Measurements from ENCODE around the gene GGPS1.
"Not testable (repeated sequence)": the region's sequence is repeated elsewhere in the genome, so short reads cannot be mapped to it uniquely, and the experiment has no call there.

Gene GGPS1

DNA sequence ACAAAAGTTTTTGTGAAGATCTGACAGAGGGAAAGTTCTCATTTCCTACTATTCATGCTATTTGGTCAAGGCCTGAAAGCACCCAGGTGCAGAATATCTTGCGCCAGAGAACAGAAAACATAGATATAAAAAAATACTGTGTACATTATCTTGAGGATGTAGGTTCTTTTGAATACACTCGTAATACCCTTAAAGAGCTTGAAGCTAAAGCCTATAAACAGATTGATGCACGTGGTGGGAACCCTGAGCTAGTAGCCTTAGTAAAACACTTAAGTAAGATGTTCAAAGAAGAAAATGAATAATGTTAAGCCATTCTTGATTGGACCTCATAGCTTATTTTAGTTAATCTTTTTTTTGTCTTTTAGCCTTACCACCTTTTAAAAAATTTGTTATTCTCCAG, 14.1 kb downstream of the GGPS1 start:
- no peak for DNase-seq

DNA sequence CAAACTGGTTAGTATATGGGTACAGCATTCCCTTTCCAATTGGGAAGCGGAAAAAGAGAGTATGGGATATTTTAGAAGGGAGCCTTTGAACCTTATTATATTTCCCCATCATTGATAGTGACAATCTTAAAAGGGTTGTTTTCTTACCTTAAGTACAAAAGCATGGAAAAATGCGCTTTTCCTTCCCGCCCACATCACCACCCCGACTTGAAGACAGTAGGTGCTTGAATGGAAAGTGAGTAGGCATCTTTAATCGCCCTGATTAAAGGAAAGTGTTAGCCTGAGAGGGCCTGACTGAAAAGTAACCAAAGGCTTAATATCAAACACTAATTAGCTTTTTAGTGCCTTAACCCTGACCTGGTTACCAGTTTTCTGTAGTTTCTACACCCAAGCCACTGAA, 15.4 kb downstream of the GGPS1 start:
- DNase-seq = no peak

DNA sequence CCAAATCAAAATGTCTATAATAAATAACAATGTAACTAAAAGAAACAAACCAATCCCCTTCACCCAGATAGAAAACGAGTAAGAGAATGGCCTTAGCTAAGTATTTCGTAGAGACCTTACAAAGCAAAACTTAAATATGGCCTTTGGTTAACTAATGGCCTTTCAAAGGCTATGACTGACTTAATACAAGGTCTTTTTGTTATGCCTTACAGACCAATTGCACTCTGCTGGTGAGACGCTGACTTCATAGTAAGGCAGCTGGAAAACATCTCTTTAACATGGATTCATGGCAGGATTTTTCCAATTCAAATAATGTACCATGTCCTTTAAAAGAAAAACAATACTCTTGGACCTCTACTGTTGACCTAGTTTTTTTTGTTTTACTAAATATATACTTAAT, 23.1 kb downstream of the GGPS1 start:
- no peak for DNase-seq

DNA sequence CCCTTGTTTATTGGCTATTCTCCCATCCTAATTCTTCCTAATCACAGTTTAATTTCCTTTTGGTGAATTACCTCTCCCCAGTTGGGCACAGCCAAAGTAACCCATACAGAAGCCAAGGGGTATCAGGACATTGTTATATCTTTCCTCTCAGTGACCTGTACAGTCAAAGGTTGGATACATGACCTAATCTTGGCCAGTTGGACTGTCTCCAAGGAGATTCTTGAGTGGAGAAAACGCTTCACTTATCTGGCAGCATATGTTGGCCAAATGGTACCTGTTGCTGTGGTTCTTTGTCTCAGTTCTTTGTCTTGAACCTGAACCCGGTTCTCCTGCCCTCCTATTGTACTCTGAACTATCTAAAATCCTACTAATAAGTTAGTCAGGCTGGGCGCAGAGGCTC, 23.5 kb downstream of the GGPS1 start:
- DNase-seq = no peak

DNA sequence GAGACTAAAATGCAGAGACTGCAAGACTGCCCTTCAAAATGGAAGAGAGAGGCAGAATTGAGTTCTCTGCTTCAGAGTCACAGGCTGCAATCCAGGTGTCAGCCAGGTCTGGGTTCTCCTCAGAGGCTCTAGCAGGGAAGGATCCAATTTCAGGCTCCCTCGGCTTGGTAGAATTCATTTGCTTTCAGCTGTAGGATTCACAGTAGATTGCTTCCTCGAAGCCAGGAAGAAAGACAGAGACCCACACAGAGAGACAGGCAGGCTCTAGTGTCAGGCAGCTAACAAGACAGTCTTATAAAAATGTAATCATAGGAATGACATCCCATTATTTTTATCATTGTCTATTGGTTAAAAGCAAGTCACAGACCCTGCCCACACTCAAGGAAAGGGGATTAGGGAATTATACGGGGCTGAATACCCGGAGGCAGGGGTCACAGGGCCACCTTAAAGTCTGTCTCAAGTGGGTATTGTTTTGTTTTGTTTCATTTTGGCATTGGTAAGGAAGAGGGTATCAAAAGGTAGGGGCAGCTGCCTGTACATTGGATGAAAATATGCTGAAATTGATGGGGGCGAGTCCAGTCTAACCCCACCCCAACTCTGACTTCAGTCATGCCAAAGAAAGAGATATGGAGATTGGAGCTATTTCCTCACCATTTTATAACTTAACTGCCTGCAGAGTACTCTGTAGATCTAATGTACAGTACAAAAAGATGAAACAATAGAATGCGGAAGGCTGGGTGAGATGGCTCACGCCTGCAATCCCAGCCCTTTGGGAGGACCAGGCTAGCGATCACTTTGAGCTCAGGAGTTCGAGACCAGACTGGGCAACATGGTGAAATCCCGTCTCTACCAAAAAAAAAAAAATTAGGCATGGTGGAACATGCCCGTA, 29.4 kb downstream of the GGPS1 start:
- no peak for DNase-seq

DNA sequence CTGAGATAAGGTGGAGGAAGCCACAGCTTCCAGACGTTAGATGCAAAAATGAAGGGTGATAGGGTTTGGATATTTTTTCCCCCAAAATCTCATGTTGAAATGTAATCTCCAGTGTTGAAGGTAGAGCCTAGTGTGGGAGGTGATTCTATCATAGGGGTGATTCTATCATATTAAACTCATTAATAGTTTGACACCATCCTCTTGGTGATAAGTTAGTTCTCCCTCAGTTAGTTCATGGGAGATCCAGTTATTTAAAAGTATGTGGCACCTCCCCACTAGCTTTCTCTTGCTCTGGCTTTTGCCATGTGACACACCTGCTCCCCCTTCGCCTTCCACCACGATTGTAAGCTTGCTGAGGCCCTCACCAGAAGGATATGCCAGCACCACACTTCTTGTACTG, 30.5 kb downstream of the GGPS1 start:
- DNase-seq = no peak

DNA sequence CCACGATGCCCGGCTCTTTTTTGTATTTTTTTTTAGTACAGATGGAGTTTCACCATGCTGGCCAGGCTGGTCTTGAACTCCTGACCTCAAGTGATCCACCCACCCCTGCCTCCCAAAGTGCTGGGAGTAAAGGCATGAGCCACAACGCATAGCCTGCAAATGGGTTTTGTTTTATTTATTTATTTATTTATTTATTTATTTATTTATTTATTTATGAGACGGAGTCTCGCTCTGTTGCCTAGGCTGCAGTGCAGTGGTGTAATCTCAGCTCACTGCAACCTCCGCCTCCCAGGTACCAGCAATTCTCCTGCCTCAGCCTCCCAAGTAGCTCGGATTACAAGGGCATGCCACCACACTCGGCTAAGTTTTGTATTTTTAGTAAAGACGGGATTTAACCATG, 35.8 kb downstream of the GGPS1 start:
- DNase-seq = not testable (repeated sequence)

DNA sequence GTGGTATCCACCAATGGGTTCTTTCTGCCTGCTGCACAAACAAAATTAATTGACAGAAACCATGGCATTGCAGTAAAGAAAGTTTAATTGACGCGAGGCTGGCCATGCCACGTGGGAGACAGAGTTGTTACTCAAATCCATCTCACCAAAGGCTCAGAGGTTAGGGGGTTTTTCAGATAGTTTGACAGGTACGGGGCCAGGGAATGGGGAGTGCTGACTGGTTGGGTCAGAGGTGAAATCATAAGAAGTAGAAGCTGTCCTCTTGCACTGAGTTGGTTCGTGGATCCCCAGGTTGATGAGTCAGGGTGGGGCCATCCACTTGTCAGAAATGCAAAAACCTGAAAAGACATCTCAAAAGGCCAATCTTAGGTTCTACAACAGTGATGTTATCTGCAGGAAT, 37.9 kb downstream of the GGPS1 start:
- no peak for DNase-seq

DNA sequence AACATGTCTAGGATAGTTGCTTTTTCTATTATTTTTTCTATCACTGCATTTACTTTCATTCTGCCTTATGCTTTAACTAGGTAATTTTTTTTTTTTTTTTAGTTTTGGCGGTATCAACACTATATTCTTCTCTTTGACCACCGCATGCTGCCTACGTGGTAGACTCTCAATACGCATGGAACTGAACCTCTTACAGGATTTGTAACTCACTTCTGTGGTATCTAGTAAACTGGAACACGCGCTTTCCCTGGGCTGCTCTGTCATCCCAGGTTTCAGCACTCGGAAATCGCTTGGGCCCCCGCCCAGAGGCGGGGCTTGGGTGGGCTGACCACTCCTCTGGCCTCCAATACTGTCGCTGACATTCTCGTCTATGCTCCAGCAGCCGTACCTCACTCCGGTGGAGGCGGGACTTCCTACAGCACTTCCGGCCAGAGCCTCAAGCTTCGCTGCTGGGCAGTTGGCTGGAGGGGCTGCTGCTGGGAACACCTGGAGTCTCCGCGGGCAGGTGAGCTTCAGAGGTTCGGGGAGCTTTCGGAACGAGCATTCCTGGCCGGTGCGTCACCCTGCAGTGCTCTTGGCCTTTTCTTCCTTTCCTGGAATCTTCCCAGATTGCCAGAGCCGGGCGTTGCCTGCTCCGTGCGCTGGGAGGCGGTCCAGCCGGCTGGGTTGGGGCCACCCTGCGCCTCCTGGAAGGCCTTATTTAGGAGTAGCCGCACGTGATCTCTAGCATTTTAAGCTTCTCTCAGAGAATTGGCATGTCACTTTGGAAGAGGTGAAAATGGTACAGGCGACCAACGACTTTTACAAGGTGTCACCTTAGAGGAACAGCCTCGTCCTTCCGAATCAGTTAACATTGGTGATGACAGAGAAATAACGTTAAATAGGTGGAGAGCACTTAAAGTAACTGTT, 38.9 kb downstream of the GGPS1 start, which contains the start of gene TBCE:
TSS of gene TBCE (plus strand) at position 428 of the 909 bp plus-strand sequence. CDS start 12,623 bp downstream, outside the sequence.
- peak; percentile 26 to 63 (median 55) for DNase-seq

DNA sequence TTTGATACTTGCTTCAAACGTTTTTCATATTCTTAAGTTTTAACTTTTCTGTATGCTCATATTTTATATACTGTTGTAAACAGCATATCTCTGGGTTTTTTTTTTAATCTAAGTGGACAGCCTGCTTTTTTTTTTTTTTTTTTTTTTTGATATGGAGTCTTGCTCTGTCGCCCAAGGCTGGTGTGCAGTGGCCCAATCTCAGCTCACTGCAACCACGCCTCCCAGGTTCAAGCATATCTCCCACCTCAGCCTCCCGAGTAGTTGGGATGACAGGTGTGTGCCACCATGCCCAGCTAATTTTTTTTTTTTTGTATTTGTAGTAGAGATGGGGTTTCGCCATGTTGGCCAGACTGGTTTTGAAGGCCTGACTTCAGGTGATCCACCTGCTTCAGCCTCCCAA, 40.1 kb downstream of the GGPS1 start:
- no peak for DNase-seq

DNA sequence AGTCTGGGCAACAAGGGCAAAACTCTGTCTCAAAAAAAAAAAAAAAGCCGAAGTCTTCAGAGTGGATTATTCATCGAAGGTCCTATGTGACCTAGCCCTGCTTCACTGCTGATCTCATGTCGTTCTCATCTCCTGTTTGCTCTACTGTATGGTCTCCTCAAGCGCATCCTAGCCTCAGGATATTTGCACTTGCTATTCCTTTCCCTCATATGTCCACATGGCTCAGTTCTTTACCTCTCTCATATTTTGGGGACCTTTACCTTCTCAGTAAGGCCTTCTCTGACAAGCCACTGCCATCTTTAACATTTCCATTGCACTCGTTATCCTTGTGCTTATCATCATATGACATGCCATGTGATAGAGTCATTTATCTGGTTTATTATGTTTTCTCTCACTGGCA, 41.4 kb downstream of the GGPS1 start:
- DNase-seq = no peak

DNA sequence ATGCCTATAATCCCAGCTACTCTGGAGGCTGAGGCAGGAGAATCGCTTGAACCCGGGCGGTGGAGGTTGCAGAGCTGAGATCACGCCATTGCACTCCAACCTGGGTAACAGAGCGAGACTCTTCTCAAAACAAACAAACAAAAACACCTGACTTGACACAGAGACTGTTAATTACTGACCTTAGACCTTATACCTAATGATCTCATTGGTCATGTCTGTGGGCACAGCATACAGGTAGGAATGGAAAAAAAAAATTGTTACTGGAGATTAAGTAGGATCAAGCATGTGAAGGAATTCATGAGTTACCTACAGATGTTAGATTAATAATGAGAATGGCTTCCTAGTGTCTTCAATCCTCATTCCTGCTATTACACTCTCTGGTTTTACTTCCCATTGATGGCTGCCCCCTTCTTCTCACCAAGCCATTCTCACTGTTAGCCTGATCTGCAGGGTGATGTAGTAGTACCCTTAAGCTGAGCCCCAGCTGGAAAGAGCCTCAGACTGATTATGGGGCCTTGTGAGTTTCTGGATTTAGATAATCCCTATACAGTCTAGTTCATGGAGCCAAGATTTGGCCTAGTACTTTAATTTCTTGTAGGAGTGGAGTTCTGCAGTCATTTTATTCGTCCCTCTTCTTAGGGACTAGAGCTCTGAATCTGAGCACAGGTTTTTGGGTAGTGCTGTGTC, 47.7 kb downstream of the GGPS1 start:
- DNase-seq = no peak

DNA sequence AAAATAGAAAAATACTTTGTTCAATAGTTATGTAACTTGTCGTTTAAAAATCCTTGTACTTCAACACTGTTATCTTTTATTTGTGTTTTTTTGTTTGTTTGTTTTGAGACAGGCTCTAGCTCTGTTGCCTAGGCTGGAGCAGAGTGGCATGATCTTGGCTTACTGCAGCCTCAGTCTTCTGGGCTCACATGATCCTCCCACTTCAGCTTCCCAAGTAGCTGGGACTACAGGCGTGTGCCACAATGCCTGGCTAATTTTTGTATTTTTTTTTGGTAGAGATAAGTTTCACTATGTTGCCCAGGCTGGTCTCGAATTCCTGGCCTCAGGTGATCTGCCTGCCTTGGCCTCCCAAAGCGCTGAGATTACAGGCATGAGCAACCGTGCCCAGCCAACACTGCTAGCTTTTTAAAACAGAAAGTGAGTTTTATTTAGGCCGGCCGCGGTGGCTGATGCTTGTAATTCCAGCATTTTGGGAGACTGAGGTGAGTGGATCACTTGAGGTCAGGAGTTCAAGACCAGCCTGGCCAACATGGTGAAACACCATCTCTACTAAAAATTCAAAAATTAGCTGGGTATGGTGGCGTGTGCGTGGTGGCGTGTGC, 49.9 kb downstream of the GGPS1 start:
- not testable (repeated sequence) for DNase-seq

DNA sequence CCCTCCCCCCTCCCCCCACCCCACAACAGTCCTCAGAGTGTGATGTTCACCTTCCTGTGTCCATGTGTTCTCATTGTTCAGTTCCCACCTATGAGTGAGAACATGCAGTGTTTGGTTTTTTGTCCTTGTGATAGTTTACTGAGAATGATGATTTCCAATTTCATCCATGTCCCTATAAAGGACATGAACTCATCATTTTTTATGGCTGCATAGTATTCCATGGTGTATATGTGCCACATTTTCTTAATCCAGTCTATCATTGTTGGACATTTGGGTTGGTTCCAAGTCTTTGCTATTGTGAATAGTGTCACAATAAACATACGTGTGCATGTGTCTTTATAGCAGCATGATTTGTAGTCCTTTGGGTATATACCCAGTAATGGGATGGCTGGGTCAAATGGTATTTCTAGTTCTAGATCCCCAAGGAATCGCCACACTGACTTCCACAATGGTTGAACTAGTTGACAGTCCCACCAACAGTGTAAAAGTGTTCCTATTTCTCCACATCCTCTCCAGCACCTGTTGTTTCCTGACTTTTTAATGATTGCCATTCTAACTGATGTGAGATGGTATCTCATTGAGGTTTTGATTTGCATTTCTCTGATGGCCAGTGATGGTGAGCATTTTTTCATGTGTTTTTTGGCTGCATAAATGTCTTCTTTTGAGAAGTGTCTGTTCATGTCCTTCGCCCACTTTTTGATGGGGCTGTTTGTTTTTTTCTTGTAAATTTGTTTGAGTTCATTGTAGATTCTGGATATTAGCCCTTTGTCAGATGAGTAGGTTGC, 53.8 kb downstream of the GGPS1 start:
- not testable (repeated sequence) for DNase-seq

DNA sequence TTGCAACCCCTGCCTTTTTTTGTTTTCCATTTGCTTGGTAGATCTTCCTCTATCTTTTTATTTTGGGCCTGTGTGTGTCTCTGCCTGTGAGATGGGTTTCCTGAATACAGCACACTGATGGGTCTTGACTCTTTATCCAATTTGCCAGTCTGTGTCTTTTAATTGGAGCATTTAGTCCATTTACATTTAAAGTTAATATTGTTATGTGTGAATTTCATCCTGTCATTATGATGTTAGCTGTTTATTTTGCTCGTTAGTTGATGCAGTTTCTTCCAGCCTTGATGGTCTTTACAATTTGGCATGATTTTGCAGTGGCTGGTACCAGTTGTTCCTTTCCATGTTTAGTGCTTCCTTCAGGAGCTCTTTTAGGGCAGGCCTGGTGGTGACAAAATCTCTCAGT, 57.3 kb downstream of the GGPS1 start:
- not testable (repeated sequence) for DNase-seq

DNA sequence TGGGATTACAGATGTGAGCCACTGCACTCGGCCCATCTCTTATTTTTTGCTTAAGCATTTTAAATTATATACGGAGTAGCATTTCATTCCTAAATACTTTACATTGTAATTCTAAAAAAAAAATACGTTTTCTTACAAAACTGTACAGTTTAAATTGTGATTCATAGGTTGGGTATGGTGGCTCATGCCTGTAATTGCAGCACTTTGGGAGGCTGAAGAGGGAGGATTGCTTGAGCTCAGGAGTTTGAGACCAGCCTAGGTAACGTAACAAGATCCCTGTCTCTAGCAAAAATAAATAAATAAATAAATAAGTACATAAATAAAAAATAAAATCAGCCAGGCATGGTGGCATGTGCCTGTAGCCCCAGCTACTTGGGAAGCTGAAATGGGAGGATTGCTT, 63.5 kb downstream of the GGPS1 start:
- no peak for DNase-seq
